ENCODE measurements around the gene DOK6.

DNA sequence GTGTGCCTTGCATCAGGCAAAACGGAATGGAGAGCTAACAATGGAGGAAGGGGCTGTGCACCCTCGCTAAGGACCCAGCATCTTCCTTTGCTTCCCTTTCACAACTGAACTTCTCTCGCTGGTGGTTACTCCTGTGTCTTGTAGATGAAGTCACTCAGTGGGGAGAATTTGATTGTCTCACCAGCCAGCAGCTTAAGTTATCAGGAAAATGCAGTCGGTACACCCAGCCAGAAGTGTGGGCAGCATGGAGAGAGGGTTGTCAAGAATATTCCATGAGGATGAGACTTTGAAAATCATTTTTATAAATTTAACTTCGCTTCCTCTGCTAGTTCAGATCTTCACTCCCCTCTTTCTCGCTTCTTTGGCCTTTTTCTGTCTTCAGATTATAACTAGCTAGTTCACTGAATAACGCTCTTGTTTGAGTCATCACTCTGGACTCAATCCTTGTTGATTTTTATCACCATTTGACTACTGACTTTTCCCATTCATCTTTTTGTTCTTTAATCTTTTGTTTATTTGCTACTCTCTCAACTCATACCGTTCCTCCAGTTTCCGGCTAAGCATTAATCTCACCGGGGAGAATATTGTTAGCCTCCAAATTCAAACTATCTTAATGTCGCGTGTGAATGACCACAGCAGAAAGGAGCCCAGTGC, 325.3 kb downstream of the DOK6 start:
- TF ChIP-seq, protein P1, sequence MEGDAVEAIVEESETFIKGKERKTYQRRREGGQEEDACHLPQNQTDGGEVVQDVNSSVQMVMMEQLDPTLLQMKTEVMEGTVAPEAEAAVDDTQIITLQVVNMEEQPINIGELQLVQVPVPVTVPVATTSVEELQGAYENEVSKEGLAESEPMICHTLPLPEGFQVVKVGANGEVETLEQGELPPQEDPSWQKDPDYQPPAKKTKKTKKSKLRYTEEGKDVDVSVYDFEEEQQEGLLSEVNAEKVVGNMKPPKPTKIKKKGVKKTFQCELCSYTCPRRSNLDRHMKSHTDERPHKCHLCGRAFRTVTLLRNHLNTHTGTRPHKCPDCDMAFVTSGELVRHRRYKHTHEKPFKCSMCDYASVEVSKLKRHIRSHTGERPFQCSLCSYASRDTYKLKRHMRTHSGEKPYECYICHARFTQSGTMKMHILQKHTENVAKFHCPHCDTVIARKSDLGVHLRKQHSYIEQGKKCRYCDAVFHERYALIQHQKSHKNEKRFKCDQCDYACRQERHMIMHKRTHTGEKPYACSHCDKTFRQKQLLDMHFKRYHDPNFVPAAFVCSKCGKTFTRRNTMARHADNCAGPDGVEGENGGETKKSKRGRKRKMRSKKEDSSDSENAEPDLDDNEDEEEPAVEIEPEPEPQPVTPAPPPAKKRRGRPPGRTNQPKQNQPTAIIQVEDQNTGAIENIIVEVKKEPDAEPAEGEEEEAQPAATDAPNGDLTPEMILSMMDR (conservative IDR thresholded peaks at IDR 0.05; ENCODE audit: low read depth, low read length) = no peak
- TF ChIP-seq EZH2phosphoT487 (IDR thresholded peaks at IDR 0.05; ENCODE audit: borderline replicate concordance, low read length) = no peak
- no peak for TF ChIP-seq EZH2 (IDR thresholded peaks at IDR 0.05; ENCODE audit: low read length, unreplicated experiment)
